Endothelial cell of umbilical vein (primary cell): ENCODE results near the gene ZSWIM6. TPM values are rescaled to one million over a fixed set of nuclear protein-coding genes. Genes with fewer than 3 reads are reported as not detected.

ENCODE experiments used
- BruUV-seq: library from RNA; stranded (reverse); fragments of 400-500 nt; replicated peaks from 2 replicates; lab custom pipeline; 2021; lab: Mats Ljungman, UMichigan
- CTCF ChIA-PET: fragments of 300-600, 350-600 bp; sonication (Branson Sonifier 250); formaldehyde crosslinking; loops from one replicate; lab custom pipeline; 2021; ENCODE audit warnings: antibody characterized with exemption, inconsistent platforms; lab: Charles Lee
- POLR2A ChIA-PET: fragments of 300-600, 350-600 bp; sonication (Branson Sonifier 250); formaldehyde crosslinking; loops from one replicate; lab custom pipeline; 2021; ENCODE audit warnings: antibody characterized with exemption, inconsistent platforms; lab: Charles Lee
- DNase-seq: peaks from one replicate; pipeline ENCODE4 v3.0.0-alpha.2; 2011; ENCODE audit warnings: low read depth, low spot score
- FAIRE-seq: peaks from 2 replicates; lab custom pipeline; 2011; peaks lifted over from hg19 to GRCh38; lab: Jason Lieb, UNC
- H2AFZ ChIP-seq: 2 replicates; pipeline ENCODE4 v1.6.0; 2012; ENCODE audit warnings: low read depth, low read length, control low read depth, inconsistent platforms
- H3K27ac ChIP-seq: 2 replicates; pipeline ENCODE4 v1.5.1; 2011; ENCODE audit warnings: low read depth, mild to moderate bottlenecking, control low read depth, low read length, moderate library complexity; ENCODE audit not compliant: insufficient read depth
- H3K27me3 ChIP-seq, 2 experiments: 2 replicates each; pipeline versions ENCODE4 v1.6.0 to v1.6.1; 2011; ENCODE audit warnings: low read length in 2 of 2, mixed read lengths in 1 of 2; ENCODE audit not compliant: control insufficient read depth in 2 of 2, insufficient read depth in 2 of 2
- H3K36me3 ChIP-seq, 2 experiments: 2 replicates in 1 of 2; 3 replicates in 1 of 2; pipeline ENCODE4 v1.5.1; 2011; ENCODE audit warnings: low read length in 2 of 2, mild to moderate bottlenecking in 1 of 2, moderate library complexity in 1 of 2; ENCODE audit not compliant: control insufficient read depth in 2 of 2, insufficient read depth in 2 of 2; ENCODE audit errors: extremely low read depth in 1 of 2
- H3K4me1 ChIP-seq: 3 replicates; pipeline ENCODE4 v1.5.1; 2011; ENCODE audit warnings: mild to moderate bottlenecking, low read length; ENCODE audit not compliant: control insufficient read depth, insufficient read depth; ENCODE audit errors: extremely low read depth
- H3K4me2 ChIP-seq: 2 replicates; pipeline ENCODE4 v1.6.1; 2011; ENCODE audit warnings: low read length, control low read depth, mixed read lengths; ENCODE audit not compliant: insufficient read depth
- H3K4me3 ChIP-seq, 3 experiments: fragments of 200-600 bp in 1 of 3; sonication (generic), shearing (Covaris generic) in 1 of 3; replicated peaks in 1 of 3; 2 replicates each; pipeline ENCODE4 v1.5.1; 2011 to 2016; ENCODE audit warnings: control low read depth in 3 of 3, low read length in 3 of 3, mild to moderate bottlenecking in 2 of 3, inconsistent platforms in 1 of 3, low read depth in 1 of 3, moderate library complexity in 1 of 3; ENCODE audit not compliant: insufficient read depth in 1 of 3
- H3K79me2 ChIP-seq: 2 replicates; pipeline ENCODE4 v1.6.0; 2012; ENCODE audit warnings: low read length, inconsistent platforms; ENCODE audit not compliant: control insufficient read depth, insufficient read depth
- H3K9ac ChIP-seq: replicated peaks from 2 replicates; pipeline ENCODE3; 2011; ENCODE audit warnings: low read length, control low read depth; ENCODE audit not compliant: insufficient read depth; ENCODE audit errors: extremely low read depth
- H3K9me1 ChIP-seq: replicated peaks from 3 replicates; pipeline ENCODE4 v1.6.0; 2011; ENCODE audit warnings: mild to moderate bottlenecking, low read length; ENCODE audit not compliant: control insufficient read depth, insufficient read depth; ENCODE audit errors: extremely low read depth
- H3K9me3 ChIP-seq: replicated peaks from 2 replicates; pipeline ENCODE4 v1.5.1; 2012; ENCODE audit warnings: low read length, inconsistent platforms; ENCODE audit not compliant: control insufficient read depth, insufficient read depth
- H4K20me1 ChIP-seq: replicated peaks from 2 replicates; pipeline ENCODE3; 2011; ENCODE audit warnings: mild to moderate bottlenecking, low read length; ENCODE audit not compliant: control insufficient read depth, insufficient read depth; ENCODE audit errors: extremely low read depth
- CTCF ChIP-seq, 2 donors: IDR thresholded peaks; 1 replicate in 1 of 2; 2 replicates in 1 of 2; pipeline ENCODE4 v1.5.1; 2011; ENCODE audit warnings: low read length in 2 of 2, mild to moderate bottlenecking in 2 of 2, moderate library complexity in 2 of 2, control low read depth in 1 of 2, inconsistent platforms in 1 of 2, low read depth in 1 of 2; ENCODE audit not compliant: insufficient read depth in 1 of 2; ENCODE audit errors: extremely low read depth in 1 of 2
- EZH2 ChIP-seq: IDR thresholded peaks from 2 replicates; pipeline ENCODE4 v1.6.1; 2012; ENCODE audit warnings: borderline replicate concordance, low read depth, mild to moderate bottlenecking, moderate library complexity, low read length, inconsistent platforms; ENCODE audit not compliant: severe bottlenecking
- FOS ChIP-seq: IDR thresholded peaks from 2 replicates; pipeline ENCODE4 v1.6.1; 2011; ENCODE audit warnings: mild to moderate bottlenecking, low read length, moderate library complexity, borderline replicate concordance; ENCODE audit not compliant: insufficient read depth
- GATA2 ChIP-seq: IDR thresholded peaks from 2 replicates; pipeline ENCODE4 v1.7.0; 2011; ENCODE audit warnings: low read depth, mild to moderate bottlenecking, moderate library complexity, mixed read lengths, low read length; ENCODE audit not compliant: insufficient read length, insufficient read depth
- JUN ChIP-seq: IDR thresholded peaks from 2 replicates; pipeline ENCODE4 v1.6.1; 2011; ENCODE audit warnings: borderline replicate concordance, low read depth; ENCODE audit not compliant: insufficient read length, insufficient read depth
- MAX ChIP-seq: IDR thresholded peaks from 2 replicates; pipeline ENCODE4 v1.6.1; 2011; ENCODE audit not compliant: insufficient read depth, insufficient read length
- MYC ChIP-seq: IDR thresholded peaks from one replicate; pipeline ENCODE4 v1.6.1; 2011; ENCODE audit warnings: mild to moderate bottlenecking, low read depth, low read length
- POLR2A ChIP-seq: IDR thresholded peaks from 2 replicates; pipeline ENCODE4 v1.6.1; 2012; ENCODE audit warnings: low read depth, mild to moderate bottlenecking, control low read depth, low read length
- POLR2AphosphoS5 ChIP-seq: IDR thresholded peaks from 2 replicates; pipeline ENCODE4 v1.6.1; 2012; ENCODE audit warnings: low read depth, mild to moderate bottlenecking, control low read depth, low read length, moderate library complexity; ENCODE audit not compliant: insufficient read depth
- dilution Hi-C: fragments of 300-500 bp; cut with MboI; formaldehyde crosslinking; loops from one replicate; pipeline ENCODE4 v1.15.0; 2019; ENCODE audit warnings: low sequenced_read_pairs; ENCODE audit not compliant: extremely low pct_ligation_motif_present
- intact Hi-C: fragments of 100-400 bp; cut with micrococcal nuclease; formaldehyde crosslinking; loops from one replicate; pipeline ENCODE4 v1.10.0; 2022
- polyA plus RNA-seq, 4 experiments: library from polyadenylated mRNA; depleted of rRNA in 3 of 4; stranded (reverse) in 3 of 4; unstranded in 1 of 4; fragments of >200 nt; gene quantifications; 2 replicates each; pipeline versions ENCODE4 v1.2.1 to v1.2.3, GENCODE V29; 2011 to 2012; ENCODE audit warnings: missing spikeins in 1 of 4
- total RNA-seq: library from RNA; stranded (reverse); gene quantifications from 2 replicates; pipeline ENCODE4 v1.2.3, GENCODE V29; 2021

The ZSWIM6 gene
- total and polyA plus RNA-seq, 2 donors (not counting 3 experiments of a cell fraction or from before 2014, with no cell fraction given), result 14.9 to 25.3 TPM

- no peaks in the 10 kb centered on the region for H3K79me2 ChIP-seq
- H3K4me2 ChIP-seq, result no peak overlapping the region
- no TSS peak for BruUV-seq
- intact Hi-C loops, result loop anchor here (10.0 kb wide), 2 partner anchors 202 to 372 kb away; partner anchors contain the start of genes SMIM15 and ZSWIM6
- no peak overlapping the region for H3K4me3 ChIP-seq
- no peaks in the 10 kb centered on the region for H3K9me3 ChIP-seq
- H3K27ac ChIP-seq, result no peak overlapping the region
- no peaks in the 10 kb centered on the region for H3K27me3 ChIP-seq
- ChIA-PET CTCF (no interaction called here), POLR2A (no interaction called here)
- H2AFZ ChIP-seq, result no peak overlapping the region
- H3K4me1 ChIP-seq, result no peaks in the 10 kb centered on the region
- H3K9ac ChIP-seq, result no peak overlapping the region
- TF ChIP-seq EZH2, result no peak
- TF ChIP-seq FOS, result no peak
- no peak for TF ChIP-seq MYC
- no peak for TF ChIP-seq GATA2
- TF ChIP-seq POLR2AphosphoS5, result no peak
- TF ChIP-seq POLR2A, result no peak
- TF ChIP-seq JUN, result no peak
- TF ChIP-seq CTCF (IDR thresholded peaks at IDR 0.05; ENCODE audit: extremely low read depth in 1 of 2, insufficient read depth in 1 of 2, low read depth in 1 of 2, low read length in 2 of 2), result no peak
- no peak for TF ChIP-seq MAX
- H3K9me1 ChIP-seq, result no peaks in the 10 kb centered on the region
- DNase-seq, result no peak
- H3K36me3 ChIP-seq, result peaks cover 9 to 10% of the 10 kb centered on the region in 2 experiments
- no peaks in the 10 kb centered on the region for H4K20me1 ChIP-seq
- dilution Hi-C loops, result no loop called here
- FAIRE-seq, result no peak
Observed at GRCh38 chr5:61536922-61537321, 204.9 kb downstream of the ZSWIM6 start.
